GM12878 (cell line): ENCODE measurements around the gene COL23A1. TPM values are rescaled to one million over a fixed set of nuclear protein-coding genes. Genes with fewer than 3 reads are reported as not detected.
"Not testable (repeated sequence)": the region's sequence is repeated elsewhere in the genome, so short reads cannot be mapped to it uniquely, and the experiment has no call there.

Experiments
- ATAC-seq: fragments of 200-7000 bp; cut with Tn5 transposase; 3 replicates; pipeline ENCODE4 v1.9.1; 2020; ENCODE audit warnings: mild to moderate bottlenecking, moderate library complexity
- BruUV-seq: library from RNA; stranded (reverse); fragments of 400-500 nt; replicated peaks from 2 replicates; lab custom pipeline; 2021; lab: Mats Ljungman, UMichigan
- CTCF ChIA-PET: fragments of 300-600 bp; sonication (Branson Sonifier 250); formaldehyde crosslinking; extraction: SDS; loops from one replicate; lab custom pipeline; 2021; ENCODE audit warnings: inconsistent platforms; lab: Yijun Ruan, JAX
- POLR2A ChIA-PET: fragments of 350-600 bp; formaldehyde crosslinking; extraction: SDS; loops from one replicate; lab custom pipeline; 2021; ENCODE audit warnings: inconsistent platforms; lab: Charles Lee
- RAD21 ChIA-PET: fragments of 300-600 bp; sonication (Branson Sonifier 250); formaldehyde crosslinking; loops from one replicate; lab custom pipeline; 2023; ENCODE audit warnings: antibody characterized with exemption; ENCODE audit not compliant: unreplicated experiment; lab: Charles Lee
- SMC1A ChIA-PET: fragments of 300-600 bp; sonication (Branson Sonifier 250); formaldehyde crosslinking; loops from one replicate; lab custom pipeline; 2023; ENCODE audit not compliant: unreplicated experiment, uncharacterized antibody; lab: Charles Lee
- DNase-seq: peaks from one replicate; pipeline ENCODE4 v3.0.0-alpha.2; 2011; ENCODE audit warnings: low read depth, low spot score
- FAIRE-seq: peaks from 3 replicates; lab custom pipeline; 2011; peaks lifted over from hg19 to GRCh38; lab: Jason Lieb, UNC
- H2AFZ ChIP-seq: 2 replicates; pipeline ENCODE4 v1.6.0; 2011; ENCODE audit warnings: low read depth, low read length, control low read depth; ENCODE audit not compliant: control insufficient read depth
- H3K27ac ChIP-seq: 2 replicates; pipeline ENCODE4 v1.5.1; 2011; ENCODE audit warnings: control low read depth; ENCODE audit not compliant: control insufficient read depth, insufficient read depth
- H3K27me3 ChIP-seq, 2 experiments: replicated peaks in 1 of 2; 2 replicates each; pipeline versions ENCODE4 v1.6.0 to v1.6.1; 2011; ENCODE audit warnings: low read length in 1 of 2; ENCODE audit not compliant: control insufficient read depth in 2 of 2, insufficient read depth in 2 of 2
- H3K36me3 ChIP-seq, 2 experiments: 2 replicates each; pipeline ENCODE4 v1.5.1; 2011; ENCODE audit warnings: low read length in 1 of 2; ENCODE audit not compliant: control insufficient read depth in 2 of 2, insufficient read depth in 2 of 2
- H3K4me1 ChIP-seq: 2 replicates; pipeline ENCODE4 v1.6.1; 2011; ENCODE audit warnings: mild to moderate bottlenecking, low read length, moderate library complexity, mixed read lengths; ENCODE audit not compliant: control insufficient read depth, insufficient read depth
- H3K4me2 ChIP-seq: 2 replicates; pipeline ENCODE4 v1.6.0; 2011; ENCODE audit warnings: control low read depth; ENCODE audit not compliant: control insufficient read depth, insufficient read depth
- H3K4me3 ChIP-seq: fragments of 200-600 bp; sonication (generic); 2 replicates; pipeline ENCODE4 v1.5.1; 2016
- H3K79me2 ChIP-seq: 2 replicates; pipeline ENCODE4 v1.6.0; 2011; ENCODE audit warnings: low read length; ENCODE audit not compliant: control insufficient read depth, insufficient read depth
- H3K9ac ChIP-seq: 2 replicates; pipeline ENCODE4 v1.8.0; 2011; ENCODE audit warnings: low read length, control low read depth, mixed read lengths; ENCODE audit not compliant: control insufficient read depth, insufficient read depth
- H3K9me3 ChIP-seq: replicated peaks from 3 replicates; pipeline ENCODE4 v1.5.1; 2011; ENCODE audit warnings: mild to moderate bottlenecking, low read length; ENCODE audit not compliant: control insufficient read depth, insufficient read depth
- H4K20me1 ChIP-seq: 2 replicates; pipeline ENCODE4 v1.6.0; 2011; ENCODE audit not compliant: control insufficient read depth, insufficient read depth
- POLR2A ChIP-seq: IDR thresholded peaks from 2 replicates; pipeline ENCODE4 v1.6.1; 2011; ENCODE audit warnings: low read depth, mild to moderate bottlenecking, low read length
- RUNX3 ChIP-seq: IDR thresholded peaks from 2 replicates; pipeline ENCODE4 v1.6.1; 2012; ENCODE audit warnings: low read length, inconsistent platforms
- SIN3A ChIP-seq: IDR thresholded peaks from 2 replicates; pipeline ENCODE4 v1.6.1; 2012; ENCODE audit warnings: low read depth, low read length, improper control_type of control experiment
- WGBS: methylation state at CpG from one replicate; pipeline ENCODE4 v1.1.6; 2016; ENCODE audit warnings: low lambda C conversion rate; ENCODE audit not compliant: insufficient replicate concordance, insufficient coverage; ENCODE audit errors: missing lambda C conversion rate; 5-methylcytosine and 5-hydroxymethylcytosine counted together
- in situ Hi-C: fragments of 300-500 bp; cut with MboI; formaldehyde crosslinking; loops from 9 replicates; pipeline ENCODE4 v1.14.3; 2018; ENCODE audit warnings: mixed read lengths
- intact Hi-C: fragments of 100-400 bp; cut with micrococcal nuclease; formaldehyde crosslinking; loops from one replicate; pipeline ENCODE4 v1.14.2; 2022; ENCODE audit not compliant: unreplicated experiment
- polyA plus RNA-seq, 11 experiments: library from polyadenylated mRNA; depleted of rRNA in 4 of 11; unstranded in 6 of 11; stranded (reverse) in 5 of 11; fragments of >200 nt; fragmentation: Nextera tagmentation in 4 of 11; fragmentation: Illumina TruSeq in 1 of 11; extraction: Ambion mirVana in 4 of 11; extraction: Trizol in 1 of 11; gene quantifications; 1 replicate in 1 of 11; 2 replicates in 10 of 11; pipeline versions ENCODE4 v1.2.1 to v1.2.3, GENCODE V29; 2011 to 2016; ENCODE audit warnings: inconsistent platforms in 2 of 11, missing spikeins in 2 of 11, low read depth in 1 of 11
- total RNA-seq, 4 experiments: library from RNA; depleted of rRNA in 3 of 4; stranded (reverse); fragments of >200 nt in 3 of 4; fragmentation: Illumina TruSeq in 1 of 4; extraction: Trizol in 1 of 4; gene quantifications; 2 replicates each; pipeline versions ENCODE4 v1.2.1 to v1.2.3, GENCODE V29; 2013 to 2021
- TF ChIP-seq, protein P1 (sequence below): IDR thresholded peaks from 2 replicates; pipeline ENCODE4 v1.6.1; 2012; ENCODE audit warnings: mild to moderate bottlenecking, low read depth, low read length

The COL23A1 gene
- total and polyA plus RNA-seq, 10 of the 15 experiments (the other 5 are each of a cell fraction or from before 2014, with no cell fraction given) = 0.03 to 0.83 (median 0.09) TPM; not detected in 5

DNA sequence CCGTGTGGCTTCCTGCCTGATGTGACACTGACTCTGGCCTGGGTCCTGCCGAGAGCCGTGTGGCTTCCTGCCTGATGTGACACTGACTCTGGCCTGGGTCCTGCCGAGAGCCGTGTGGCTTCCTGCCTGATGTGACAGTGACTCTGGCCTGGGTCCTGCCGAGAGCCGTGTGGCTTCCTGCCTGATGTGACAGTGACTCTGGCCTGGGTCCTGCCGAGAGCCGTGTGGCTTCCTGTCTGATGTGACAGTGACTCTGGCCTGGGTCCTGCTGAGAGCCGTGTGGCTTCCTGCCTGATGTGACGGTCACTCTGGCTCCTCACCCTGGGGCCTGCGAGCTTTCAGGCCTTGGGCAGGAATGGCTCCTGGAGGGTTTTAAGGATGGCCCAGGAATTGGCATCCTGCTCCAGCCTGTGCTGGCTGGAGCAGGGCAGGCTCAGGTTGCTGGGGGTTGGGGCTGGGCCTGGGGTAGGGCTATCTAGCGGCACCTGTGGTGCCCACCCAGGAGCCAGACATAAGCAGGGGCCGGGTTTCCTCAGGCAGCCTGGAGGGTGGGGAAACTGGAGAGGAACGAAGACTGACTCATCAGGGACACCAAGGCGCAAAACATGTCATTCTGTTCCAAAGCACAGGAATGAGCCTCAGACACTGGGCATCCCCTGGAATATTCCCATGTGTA lies 350.4 kb downstream of the COL23A1 start:
- peak overlapping the region; percentile 59 for H3K4me2 ChIP-seq
- H3K36me3 ChIP-seq, RAD21 ChIA-PET, H3K9me3 ChIP-seq, SMC1A ChIA-PET, DNase-seq, H4K20me1 ChIP-seq, BruUV-seq, H3K4me3 ChIP-seq, CTCF ChIA-PET, H3K27me3 ChIP-seq, H3K9ac ChIP-seq, H3K79me2 ChIP-seq, in situ Hi-C loops, ATAC-seq: not testable (repeated sequence)
- peak overlapping the region; percentile 86; the same call in 1 of the 2 replicates for H3K27ac ChIP-seq
- POLR2A ChIA-PET = interaction anchor here (0.6 kb wide), 1 partner anchor 1250 kb away, joined by 5 read pairs; no protein-coding TSS in a partner anchor
- H3K4me1 ChIP-seq = peaks cover 51% of the 10 kb centered on the region
- FAIRE-seq = peak; percentile 27
- 9% methylated on average over 15 of the region's 16 CpGs for WGBS
- peak; percentile 49; the same call in 1 of the 2 replicates for TF ChIP-seq POLR2A
- 0 out of 2 replicates have a peak, but pooled peaks have one; percentile 52 for TF ChIP-seq SIN3A
- TF ChIP-seq, protein P1, sequence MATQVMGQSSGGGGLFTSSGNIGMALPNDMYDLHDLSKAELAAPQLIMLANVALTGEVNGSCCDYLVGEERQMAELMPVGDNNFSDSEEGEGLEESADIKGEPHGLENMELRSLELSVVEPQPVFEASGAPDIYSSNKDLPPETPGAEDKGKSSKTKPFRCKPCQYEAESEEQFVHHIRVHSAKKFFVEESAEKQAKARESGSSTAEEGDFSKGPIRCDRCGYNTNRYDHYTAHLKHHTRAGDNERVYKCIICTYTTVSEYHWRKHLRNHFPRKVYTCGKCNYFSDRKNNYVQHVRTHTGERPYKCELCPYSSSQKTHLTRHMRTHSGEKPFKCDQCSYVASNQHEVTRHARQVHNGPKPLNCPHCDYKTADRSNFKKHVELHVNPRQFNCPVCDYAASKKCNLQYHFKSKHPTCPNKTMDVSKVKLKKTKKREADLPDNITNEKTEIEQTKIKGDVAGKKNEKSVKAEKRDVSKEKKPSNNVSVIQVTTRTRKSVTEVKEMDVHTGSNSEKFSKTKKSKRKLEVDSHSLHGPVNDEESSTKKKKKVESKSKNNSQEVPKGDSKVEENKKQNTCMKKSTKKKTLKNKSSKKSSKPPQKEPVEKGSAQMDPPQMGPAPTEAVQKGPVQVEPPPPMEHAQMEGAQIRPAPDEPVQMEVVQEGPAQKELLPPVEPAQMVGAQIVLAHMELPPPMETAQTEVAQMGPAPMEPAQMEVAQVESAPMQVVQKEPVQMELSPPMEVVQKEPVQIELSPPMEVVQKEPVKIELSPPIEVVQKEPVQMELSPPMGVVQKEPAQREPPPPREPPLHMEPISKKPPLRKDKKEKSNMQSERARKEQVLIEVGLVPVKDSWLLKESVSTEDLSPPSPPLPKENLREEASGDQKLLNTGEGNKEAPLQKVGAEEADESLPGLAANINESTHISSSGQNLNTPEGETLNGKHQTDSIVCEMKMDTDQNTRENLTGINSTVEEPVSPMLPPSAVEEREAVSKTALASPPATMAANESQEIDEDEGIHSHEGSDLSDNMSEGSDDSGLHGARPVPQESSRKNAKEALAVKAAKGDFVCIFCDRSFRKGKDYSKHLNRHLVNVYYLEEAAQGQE = peak; percentile 76; the same call in 1 of the 2 replicates
- TF ChIP-seq RUNX3 = 0 out of 2 replicates have a peak, but pooled peaks have one; percentile 8
- H2AFZ ChIP-seq = peak overlapping the region; percentile 37
- intact Hi-C loops = loop anchor here (5.0 kb wide), 1 partner anchor 1253 kb away; no protein-coding TSS in a partner anchor
